ENCODE results near the gene MR1.

The MR1 gene

DNA sequence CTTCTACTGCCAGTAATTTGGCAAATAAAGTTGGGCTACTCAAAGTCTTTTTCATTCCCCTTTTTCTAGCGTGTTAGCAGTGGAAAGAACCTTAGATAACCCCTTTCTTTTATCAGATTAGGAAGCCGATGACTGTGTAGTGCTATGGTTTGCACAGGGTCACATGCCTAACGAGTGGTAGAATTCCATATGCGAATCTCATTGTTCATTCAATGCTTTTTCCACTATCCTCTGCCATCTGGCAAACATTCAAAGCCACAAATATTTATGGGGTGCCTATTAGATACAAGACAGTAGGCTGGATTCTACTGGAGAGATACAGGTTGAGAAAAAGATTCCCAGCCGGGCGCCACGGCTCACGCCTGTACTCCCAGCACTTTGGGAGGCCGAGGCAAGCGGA lies 39.9 kb downstream of the MR1 start:
- no peak for DNase-seq

- no peak for DNase-seq
Observed at GRCh38 chr1:181075766-181076350, 42.1 kb downstream of the MR1 start.

DNA sequence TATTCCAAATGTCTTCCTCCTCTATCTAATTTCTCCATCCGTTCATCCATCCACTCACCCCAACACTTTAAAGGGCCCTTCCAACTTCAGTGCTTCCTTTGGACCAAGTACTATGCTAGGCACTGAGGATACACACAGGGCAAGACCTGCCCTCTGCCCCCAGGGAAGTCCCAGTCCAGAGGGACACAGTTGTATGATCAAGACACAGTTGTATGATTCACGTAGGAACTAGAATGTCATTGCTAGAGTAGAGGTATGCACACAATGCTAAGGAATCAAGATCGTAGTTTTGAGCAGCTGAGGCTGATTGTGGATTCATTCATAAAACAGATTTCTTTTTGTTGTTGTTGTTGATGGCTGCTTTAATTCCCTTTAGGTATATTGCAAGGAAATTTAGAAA lies 43.1 kb downstream of the MR1 start:
- no peak for DNase-seq

- no peak for DNase-seq
Observed at GRCh38 chr1:181077576-181078242, 43.9 kb downstream of the MR1 start.

DNA sequence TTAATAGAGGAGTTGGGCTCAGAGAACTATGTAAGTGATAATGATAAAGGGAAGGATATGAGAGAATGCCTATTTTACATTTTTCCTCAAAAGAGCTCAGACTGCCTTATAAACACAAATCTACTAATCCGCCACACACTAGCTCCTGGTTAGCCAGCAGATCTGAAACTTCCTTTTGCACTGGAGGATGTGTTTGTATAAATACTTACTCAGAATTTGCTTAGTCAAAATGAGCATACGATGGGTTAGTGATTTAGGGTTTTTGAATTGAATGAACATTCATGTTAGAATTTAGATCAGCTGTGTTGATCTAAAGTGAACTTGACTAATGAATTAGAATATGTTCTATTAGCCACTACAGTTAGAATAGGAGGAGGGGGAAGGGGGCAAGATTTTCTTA lies 45.6 kb downstream of the MR1 start:
- no peak for DNase-seq

DNA sequence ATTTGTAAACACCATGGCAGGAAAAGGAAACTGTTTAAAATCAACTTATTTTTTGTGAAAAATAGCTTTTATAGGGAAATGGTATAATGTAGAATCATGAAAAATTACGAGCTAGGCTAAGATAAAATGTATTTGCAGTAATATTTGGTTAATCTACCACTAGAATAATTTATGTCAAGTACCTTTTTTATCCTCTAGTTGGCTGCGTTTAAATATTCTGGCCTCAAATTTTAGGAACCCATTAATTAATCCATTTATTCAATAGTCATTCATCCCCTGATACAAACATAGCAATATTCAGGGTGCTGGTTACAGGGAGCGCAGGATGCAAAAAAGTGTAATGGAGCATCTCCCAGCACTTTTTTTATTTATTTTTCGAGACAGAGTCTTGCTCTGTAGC lies 46.1 kb downstream of the MR1 start:
- no peak for DNase-seq

GRCh38 chr1:181080556-181080955 lies 46.8 kb downstream of the MR1 start:
- DNase-seq: no peak

DNA sequence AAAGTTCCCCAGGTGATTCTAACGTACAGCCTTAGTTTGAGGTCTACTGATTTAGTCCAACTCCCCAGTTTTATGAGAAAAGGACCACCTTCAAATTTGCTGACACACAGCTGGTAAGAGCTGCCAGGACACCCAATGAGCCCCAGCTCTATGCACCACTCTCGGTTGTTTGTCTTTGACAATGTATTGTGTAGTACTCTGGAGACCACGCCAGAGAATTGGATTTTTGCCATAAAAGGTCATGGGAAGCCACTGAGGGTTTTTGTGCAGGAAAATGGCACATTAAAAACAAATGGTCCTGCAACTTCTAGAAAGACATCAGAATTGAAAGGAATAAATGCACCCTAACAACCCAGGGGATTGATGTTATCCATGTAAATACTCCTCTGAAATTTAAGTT lies 47.6 kb downstream of the MR1 start:
- DNase-seq: no peak

DNA sequence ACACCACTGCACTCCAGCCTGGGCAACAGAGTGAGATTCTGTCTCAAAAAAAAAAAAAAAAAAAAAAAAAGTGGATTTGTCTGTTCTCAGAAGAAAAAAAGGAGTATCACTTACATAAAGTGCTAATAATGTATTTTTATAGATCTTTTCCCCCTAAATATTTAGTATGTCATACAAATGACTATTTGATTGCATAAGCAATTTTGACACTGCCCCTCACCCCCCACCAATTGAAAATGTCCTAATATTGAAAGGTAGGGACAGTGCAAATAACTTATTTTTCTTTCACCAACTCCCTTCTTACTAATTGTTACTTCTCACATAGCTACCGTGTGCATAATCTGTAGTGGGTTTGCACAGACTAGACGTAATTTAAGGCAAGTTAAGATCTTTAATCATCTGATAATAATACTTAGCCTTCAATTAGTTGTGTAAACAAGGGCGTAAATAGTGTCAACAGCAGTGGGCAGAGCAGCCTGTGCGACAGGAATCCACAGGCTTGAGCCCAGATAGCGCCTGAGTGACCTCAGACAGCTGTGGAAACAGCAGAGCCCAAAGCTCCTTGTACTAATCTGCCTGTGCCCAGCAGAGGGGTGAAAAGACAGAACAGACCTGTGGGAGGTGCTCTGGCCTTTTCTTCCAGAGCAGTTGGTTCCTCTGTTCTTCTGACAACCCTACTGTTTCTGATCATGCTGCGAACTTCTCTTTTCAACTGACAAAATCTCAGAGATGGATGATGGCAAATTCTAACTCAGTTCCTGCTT lies 50.2 kb downstream of the MR1 start:
- peak; percentile 55 for DNase-seq

DNA sequence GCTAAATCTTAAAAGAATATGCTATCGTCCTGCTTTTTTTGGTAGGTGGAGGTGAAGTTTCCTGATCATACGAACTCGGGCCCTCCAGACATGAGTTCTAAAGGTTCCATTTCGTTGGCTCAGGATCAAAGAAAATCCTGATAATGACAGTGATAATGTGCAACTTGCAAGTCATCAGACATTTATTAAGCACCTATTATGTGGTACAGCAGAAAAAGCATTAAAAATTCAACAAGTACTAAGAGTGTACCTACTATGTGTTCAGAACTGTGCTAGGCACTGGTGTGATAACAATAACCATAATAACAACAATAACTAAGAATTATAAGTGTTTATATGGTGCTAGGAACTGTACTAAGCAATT lies 50.8 kb downstream of the MR1 start:
- no peak for DNase-seq

GRCh38 chr1:181086091-181086490 lies 52.3 kb downstream of the MR1 start:
- no peak for DNase-seq

GRCh38 chr1:181086926-181087325 lies 53.1 kb downstream of the MR1 start:
- DNase-seq: no peak

DNA sequence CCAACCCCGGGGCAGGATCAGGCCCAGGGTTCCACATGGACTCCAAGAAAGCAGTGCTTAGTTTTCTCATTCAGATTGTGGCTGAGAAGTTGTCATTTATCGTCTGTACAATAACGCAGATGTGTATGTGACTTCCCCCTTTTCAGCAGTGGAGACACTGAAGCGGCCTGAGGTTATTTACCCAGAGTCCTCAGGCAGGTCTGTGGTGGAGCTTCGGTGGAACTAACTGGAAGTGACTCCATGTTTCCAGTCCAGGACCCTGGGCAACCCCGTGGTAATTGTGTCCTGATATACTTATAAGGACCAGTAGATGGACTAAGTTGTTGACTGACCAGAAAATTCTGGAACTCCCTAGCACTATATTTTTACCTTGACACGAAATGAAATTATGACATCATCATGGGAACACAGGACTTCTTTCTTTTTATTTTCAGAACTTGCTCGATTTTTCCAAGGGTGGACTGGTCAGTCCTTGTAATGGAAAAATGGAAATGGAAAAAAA lies 53.7 kb downstream of the MR1 start:
- DNase-seq: no peak

- DNase-seq: peak; percentile 96
Observed at GRCh38 chr1:181088079-181089016, 54.6 kb downstream of the MR1 start, which contains the start of gene IER5. Gene IER5 (plus strand): TSS chr1:181088700. CDS start chr1:181088903, 203 bp downstream.

GRCh38 chr1:181089017-181089675 lies 55.4 kb downstream of the MR1 start:
- DNase-seq: peak; percentile 41

DNA sequence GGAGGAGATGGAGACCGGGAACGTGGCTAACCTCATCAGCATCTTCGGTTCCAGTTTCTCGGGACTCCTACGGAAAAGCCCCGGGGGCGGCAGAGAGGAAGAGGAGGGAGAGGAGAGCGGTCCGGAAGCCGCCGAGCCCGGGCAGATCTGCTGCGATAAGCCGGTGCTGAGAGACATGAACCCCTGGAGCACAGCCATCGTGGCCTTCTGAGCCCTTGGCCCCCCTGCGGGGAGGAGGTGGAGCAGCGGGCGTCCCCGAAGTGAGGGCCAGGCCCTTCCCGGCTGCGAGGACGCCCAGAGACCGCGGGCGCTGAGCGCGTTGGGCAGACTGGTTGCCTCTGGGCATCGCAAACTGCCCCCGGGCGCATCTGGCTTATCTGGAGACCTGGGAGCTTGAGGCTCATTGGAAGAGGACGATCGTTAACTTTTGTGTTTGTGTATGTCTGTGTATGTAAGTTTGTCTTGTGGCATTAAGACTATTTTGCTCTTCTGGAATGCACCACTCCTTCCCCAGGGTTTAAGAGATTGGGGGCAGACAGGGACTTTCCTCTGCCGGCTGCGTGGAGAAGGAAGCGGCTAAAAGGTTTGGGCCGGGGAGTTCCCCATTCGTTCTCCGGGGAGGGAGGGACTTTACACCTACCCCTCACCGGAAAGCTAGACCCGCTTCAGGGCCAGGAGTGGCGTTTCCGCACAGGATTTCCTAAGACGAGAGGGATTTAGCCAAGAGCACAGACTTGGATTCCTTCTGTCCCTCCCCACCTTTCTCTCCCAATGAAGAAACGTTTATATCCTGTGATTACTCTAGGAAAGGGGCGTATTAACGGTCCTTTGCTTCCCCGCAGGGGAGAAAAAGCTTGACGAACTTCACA lies 56.1 kb downstream of the MR1 start:
- DNase-seq: peak; percentile 80

- DNase-seq: peak; percentile 60
Observed at GRCh38 chr1:181090641-181091126, 56.9 kb downstream of the MR1 start.

DNA sequence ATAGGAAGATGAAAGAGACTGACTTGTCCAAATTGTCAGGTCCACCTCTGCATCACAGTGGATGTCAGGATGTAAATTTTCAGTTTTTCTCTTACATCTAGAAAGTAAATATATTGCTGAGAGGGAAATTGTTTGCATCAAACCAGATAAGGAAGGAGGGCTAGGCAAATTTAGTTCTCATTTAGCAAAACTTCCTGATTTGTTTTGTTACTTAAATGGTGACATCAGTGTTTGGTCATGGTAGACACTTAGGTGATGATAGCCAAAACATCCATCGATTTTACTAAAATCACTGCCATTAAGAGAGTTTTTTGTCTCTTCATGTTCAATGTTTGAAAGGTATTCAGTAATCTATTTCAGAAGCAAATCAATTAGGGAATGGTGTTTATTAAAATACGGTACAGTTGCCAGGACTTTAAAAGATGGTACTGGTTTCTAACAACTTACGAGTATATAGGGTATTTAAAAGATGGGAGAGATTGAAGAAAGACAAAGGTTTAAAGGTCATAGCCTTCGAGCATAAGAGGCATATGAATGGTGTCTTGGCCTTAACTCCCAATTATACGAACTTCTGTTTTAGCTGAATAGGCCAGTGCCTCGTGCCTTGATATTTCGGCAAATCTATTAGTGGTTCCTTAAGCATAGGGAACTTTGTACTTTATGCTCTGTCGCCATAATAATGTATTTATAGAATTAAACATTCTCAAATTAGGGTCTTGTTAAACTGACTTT lies 57.7 kb downstream of the MR1 start:
- DNase-seq: no peak

- no peak for DNase-seq
Observed at GRCh38 chr1:181092056-181092455, 58.3 kb downstream of the MR1 start.

GRCh38 chr1:181092883-181093458 lies 59.2 kb downstream of the MR1 start:
- no peak for DNase-seq

All from activated naive CD4-positive, alpha-beta T cell treated with Interleukin-2 at 50 U/mL for 16 hours (primary cell).